Tibial artery (tissue), 4 donors: ENCODE data around the gene ERC2.

Source experiments
- DNase-seq, 2 donors: peaks; one replicate each; pipeline ENCODE4 v3.0.0-alpha.2; 2019
- H3K27ac ChIP-seq, 2 donors: fragments of 200-600 bp; sonication (generic) in 1 of 2; 1 replicate in 1 of 2; 2 replicates in 1 of 2; pipeline ENCODE4 v1.5.1; 2018 to 2019; ENCODE audit warnings: mild to moderate bottlenecking in 1 of 2
- H3K27me3 ChIP-seq, 2 donors: fragments of 200-600 bp; sonication (generic) in 1 of 2; one replicate each; pipeline versions ENCODE4 v1.5.1 to v1.6.0; 2016 to 2019
- H3K36me3 ChIP-seq, 3 donors: fragments of 200-600 bp; sonication (generic) in 2 of 3; one replicate each; pipeline ENCODE4 v1.5.1; 2016 to 2019; ENCODE audit warnings: mild to moderate bottlenecking in 2 of 3
- H3K4me1 ChIP-seq, 4 donors: fragments of 200-600 bp; sonication (generic) in 2 of 4; 1 replicate in 3 of 4; 2 replicates in 1 of 4; pipeline ENCODE4 v1.5.1; 2016 to 2019
- H3K4me3 ChIP-seq, 2 donors: fragments of 200-600 bp; sonication (generic) in 1 of 2; 1 replicate in 1 of 2; 2 replicates in 1 of 2; pipeline ENCODE4 v1.5.1; 2018 to 2019; ENCODE audit warnings: mild to moderate bottlenecking in 2 of 2
- H3K9me3 ChIP-seq, 3 donors: fragments of 200-600 bp; sonication (generic) in 1 of 3; one replicate each; pipeline ENCODE4 v1.5.1; 2016 to 2019
- CTCF ChIP-seq, 2 experiments: fragments of 200-600 bp in 1 of 2; fragments of 450-650 bp in 1 of 2; IDR thresholded peaks; one replicate each; pipeline ENCODE4 v1.5.1; 2017 to 2019; ENCODE audit warnings: antibody characterized with exemption in 2 of 2, mild to moderate bottlenecking in 1 of 2, moderate library complexity in 1 of 2
- intact Hi-C: fragments of 100-400 bp; cut with DNase I; formaldehyde crosslinking; loops from one replicate; pipeline ENCODE4 v1.15.0; 2023; ENCODE audit warnings: low total_unique reads

Gene ERC2

GRCh38 chr3:55545995-55546394, 922.3 kb downstream of the ERC2 start:
- Histone ChIP-seq H3K9me3 (no peaks in the 10 kb centered on the region), H3K27ac (no peak overlapping the region), H3K27me3 (peaks cover 0 to 7% of the 10 kb centered on the region in 2 donors), H3K36me3 (no peaks in the 10 kb centered on the region), H3K4me1 (no peaks in the 10 kb centered on the region), H3K4me3 (no peak overlapping the region)
- TF ChIP-seq CTCF (IDR thresholded peaks at IDR 0.05) = no peak
- no peak for DNase-seq
- intact Hi-C loops = no loop called here

DNA sequence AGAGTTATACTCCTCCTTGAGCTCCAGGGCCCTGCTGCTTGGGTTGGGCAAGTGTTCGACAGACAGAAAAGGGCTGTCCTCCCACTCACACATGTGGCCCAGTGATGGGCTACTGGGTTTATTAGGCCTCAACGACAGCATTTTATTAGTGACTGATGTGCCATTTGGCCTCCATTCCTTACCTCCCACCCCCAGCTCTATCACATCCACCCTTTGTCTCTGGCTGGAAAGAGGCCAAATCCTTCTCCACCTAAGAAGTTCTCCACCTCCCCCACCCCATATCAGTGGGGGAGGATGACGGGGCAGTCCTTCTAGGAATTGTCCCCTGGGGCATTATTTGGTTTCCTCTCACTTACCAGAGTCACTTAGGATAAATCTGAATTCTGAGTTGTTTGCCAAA, 924.0 kb downstream of the ERC2 start:
- intact Hi-C loops = no loop called here
- no peaks in the 10 kb centered on the region for H3K9me3 ChIP-seq
- DNase-seq = no peak
- TF ChIP-seq CTCF (IDR thresholded peaks at IDR 0.05) = no peak
- peaks cover 0 to 7% of the 10 kb centered on the region in 2 donors for H3K27me3 ChIP-seq
- no peaks in the 10 kb centered on the region for H3K4me1 ChIP-seq
- no peak overlapping the region for H3K27ac ChIP-seq
- no peak overlapping the region for H3K4me3 ChIP-seq
- H3K36me3 ChIP-seq = no peaks in the 10 kb centered on the region

- intact Hi-C loops = no loop called here
- Histone ChIP-seq H3K27ac (no peak overlapping the region), H3K9me3 (no peaks in the 10 kb centered on the region), H3K27me3 (peaks cover 0 to 7% of the 10 kb centered on the region in 2 donors), H3K36me3 (no peaks in the 10 kb centered on the region), H3K4me3 (no peak overlapping the region), H3K4me1 (no peaks in the 10 kb centered on the region)
- no peak for DNase-seq
- no peak for TF ChIP-seq CTCF (IDR thresholded peaks at IDR 0.05)
Observed at GRCh38 chr3:55543181-55543614, 925.1 kb downstream of the ERC2 start.

GRCh38 chr3:55541456-55541855, 926.8 kb downstream of the ERC2 start:
- H3K27ac ChIP-seq = no peak overlapping the region
- no peaks in the 10 kb centered on the region for H3K36me3 ChIP-seq
- TF ChIP-seq CTCF (IDR thresholded peaks at IDR 0.05) = no peak
- H3K4me3 ChIP-seq = no peak overlapping the region
- intact Hi-C loops = no loop called here
- no peak for DNase-seq
- H3K9me3 ChIP-seq = no peaks in the 10 kb centered on the region
- peaks cover 0 to 6% of the 10 kb centered on the region in 2 donors for H3K27me3 ChIP-seq
- H3K4me1 ChIP-seq = no peaks in the 10 kb centered on the region

- H3K9me3 ChIP-seq = no peaks in the 10 kb centered on the region
- DNase-seq = no peak
- H3K4me3 ChIP-seq = no peak overlapping the region
- H3K36me3 ChIP-seq = no peaks in the 10 kb centered on the region
- peaks cover 0 to 5% of the 10 kb centered on the region in 2 donors for H3K27me3 ChIP-seq
- intact Hi-C loops = no loop called here
- no peaks in the 10 kb centered on the region for H3K4me1 ChIP-seq
- TF ChIP-seq CTCF (IDR thresholded peaks at IDR 0.05) = no peak
- H3K27ac ChIP-seq = no peak overlapping the region
Observed at GRCh38 chr3:55541016-55541415, 927.3 kb downstream of the ERC2 start.

DNA sequence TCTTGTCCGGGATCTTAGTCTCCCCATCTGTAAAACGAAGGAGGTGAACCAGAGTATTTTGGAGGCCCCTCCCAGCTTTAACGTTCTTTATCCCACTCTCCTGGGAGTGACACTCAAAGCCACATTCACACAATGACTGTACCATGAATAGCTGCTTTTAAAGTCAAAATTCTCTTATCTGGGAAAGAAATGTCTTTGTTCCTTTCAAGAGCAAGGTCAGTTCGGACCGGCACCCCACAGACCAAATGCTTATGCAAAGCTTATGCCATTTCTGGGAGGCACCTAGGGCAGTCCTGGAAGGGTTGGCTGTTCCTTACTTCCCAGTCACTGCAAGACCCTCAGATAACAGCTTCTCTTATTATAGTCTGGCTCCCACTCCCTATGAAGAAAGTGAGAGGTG, 927.7 kb downstream of the ERC2 start:
- intact Hi-C loops = no loop called here
- H3K4me3 ChIP-seq = no peak overlapping the region
- DNase-seq = no peak
- H3K27ac ChIP-seq = no peak overlapping the region
- H3K36me3 ChIP-seq = no peaks in the 10 kb centered on the region
- H3K9me3 ChIP-seq = no peaks in the 10 kb centered on the region
- no peak for TF ChIP-seq CTCF (IDR thresholded peaks at IDR 0.05)
- peaks cover 0 to 4% of the 10 kb centered on the region in 2 donors for H3K27me3 ChIP-seq
- no peaks in the 10 kb centered on the region for H3K4me1 ChIP-seq
